Motor neuron (in vitro differentiated cells): ENCODE results near the gene DNAJC16. TPM values are rescaled to one million over a fixed set of nuclear protein-coding genes. Genes with fewer than 3 reads are reported as not detected.
"Not testable (repeated sequence)": the region's sequence is repeated elsewhere in the genome, so short reads cannot be mapped to it uniquely, and the experiment has no call there.

Source experiments
- ATAC-seq, 8 experiments: fragments of 200-7000 bp; cut with Tn5 transposase; replicated peaks in 6 of 8; 2 replicates each; pipeline ENCODE4 v1.8.0; 2021; ENCODE audit warnings: mild to moderate bottlenecking in 8 of 8, moderate library complexity in 8 of 8
- H3K27ac ChIP-seq, 2 donors: fragments of 250-450 bp; sonication (Bioruptor Pico); 2 replicates each; pipeline ENCODE4 v1.9.0; 2021; ENCODE audit warnings: antibody characterized with exemption in 2 of 2, mild to moderate bottlenecking in 2 of 2, moderate library complexity in 1 of 2
- H3K4me1 ChIP-seq, 2 donors: fragments of 250-450 bp; sonication (Bioruptor Pico); replicated peaks in 1 of 2; 2 replicates each; pipeline ENCODE4 v1.6.1; 2021; ENCODE audit warnings: antibody characterized with exemption in 2 of 2, mild to moderate bottlenecking in 2 of 2, moderate library complexity in 1 of 2
- H3K4me3 ChIP-seq, 5 donors: fragments of 250-450 bp; sonication (Bioruptor Pico); 2 replicates each; pipeline ENCODE4 v1.9.0; 2021; ENCODE audit warnings: antibody characterized with exemption in 5 of 5, mild to moderate bottlenecking in 5 of 5, moderate library complexity in 4 of 5
- WGBS, 10 experiments: fragments of 450-650 bp; shearing (Covaris generic); methylation state at CpG; one replicate each; pipeline ENCODE4 v1.0.0; 2022; 5-methylcytosine and 5-hydroxymethylcytosine counted together
- in situ Hi-C, 9 experiments: fragments of 400-800 bp; cut with MboI; loops; one replicate each; pipeline ENCODE4 v1.15.0; 2021; ENCODE audit warnings: low sequenced_read_pairs in 9 of 9, low pct_unique_long_range_greater_than_20kb in 2 of 9; ENCODE audit not compliant: unreplicated experiment in 9 of 9
- total RNA-seq, 8 experiments: library from RNA; unstranded; fragments of 300-600 nt; gene quantifications; 2 replicates each; pipeline versions ENCODE4 v1.2.3 to v1.2.4, GENCODE V29; 2022

DNAJC16 gene
- total RNA-seq, 8 experiments from 2014 or later, result 14.4 to 26.0 (median 18.0) TPM

- H3K27ac ChIP-seq, ATAC-seq, H3K4me3 ChIP-seq, H3K4me1 ChIP-seq, in situ Hi-C loops: not testable (repeated sequence)
- 58 to 100% (median 94%) methylated on average over 1 to 4 of the region's 4 CpGs; no CpG with 5 or more reads in 2 of the 10 experiments for WGBS, 10 experiments
These were observed 35.6 kb upstream of the DNAJC16 start for GRCh38 chr1:15491010-15491409.

- ATAC-seq, result no peak
- Histone ChIP-seq H3K4me3 (no peak overlapping the region), H3K4me1 (no peaks in the 10 kb centered on the region), H3K27ac (no peak overlapping the region)
- WGBS, 10 experiments, result 39 to 100% (median 87%) methylated on average over 1 to 5 of the region's 5 CpGs; no CpG with 5 or more reads in 2 of the 10 experiments
- in situ Hi-C loops, result no loop called here
These were observed 34.1 kb upstream of the DNAJC16 start for GRCh38 chr1:15492596-15492995.

- H3K27ac ChIP-seq, result no peak overlapping the region
- no peaks in the 10 kb centered on the region for H3K4me1 ChIP-seq
- no peak overlapping the region for H3K4me3 ChIP-seq
- in situ Hi-C loops, result no loop called here
- 83 to 100% (median 90%) methylated on average over 1 to 9 of the region's 9 CpGs; no CpG with 5 or more reads in 4 of the 10 experiments for WGBS, 10 experiments
- ATAC-seq, result no peak
These were observed 32.7 kb upstream of the DNAJC16 start for GRCh38 chr1:15493869-15494390.

GRCh38 chr1:15500184-15501178, 26.2 kb upstream of the DNAJC16 start:
- Histone ChIP-seq H3K4me3 (no peak overlapping the region), H3K4me1 (no peaks in the 10 kb centered on the region), H3K27ac (no peak overlapping the region)
- in situ Hi-C loops, result no loop called here
- peak in 1 of 8 experiments; percentile 12 for ATAC-seq
- 65 to 100% (median 83%) methylated on average over 2 to 13 of the region's 19 CpGs; no CpG with 5 or more reads in 1 of the 10 experiments for WGBS, 10 experiments

GRCh38 chr1:15501208-15502032, 25.2 kb upstream of the DNAJC16 start:
- in situ Hi-C loops, result no loop called here
- 39 to 72% (median 61%) methylated on average over 3 to 17 of the region's 17 CpGs for WGBS, 10 experiments
- H3K4me3 ChIP-seq, result no peak overlapping the region
- ATAC-seq, result peak; percentile 49 to 81 (median 64)
- no peak overlapping the region for H3K27ac ChIP-seq
- H3K4me1 ChIP-seq, result no peaks in the 10 kb centered on the region

GRCh38 chr1:15504436-15504835, 22.2 kb upstream of the DNAJC16 start:
- Histone ChIP-seq H3K4me3 (no peak overlapping the region), H3K27ac (no peak overlapping the region), H3K4me1 (no peaks in the 10 kb centered on the region)
- no peak for ATAC-seq
- in situ Hi-C loops, result no loop called here
- WGBS, 10 experiments, result 40 to 100% (median 96%) methylated on average over 1 to 3 of the region's 4 CpGs; no CpG with 5 or more reads in 6 of the 10 experiments

GRCh38 chr1:15506831-15507230, 19.8 kb upstream of the DNAJC16 start:
- ATAC-seq, result no peak
- no peaks in the 10 kb centered on the region for H3K4me1 ChIP-seq
- H3K27ac ChIP-seq, result no peak overlapping the region
- no peak overlapping the region for H3K4me3 ChIP-seq
- in situ Hi-C loops, result no loop called here
- 86 to 97% (median 91%) methylated on average over 2 to 11 of the region's 17 CpGs; no CpG with 5 or more reads in 6 of the 10 experiments for WGBS, 10 experiments

GRCh38 chr1:15507278-15507677, 19.4 kb upstream of the DNAJC16 start:
- ATAC-seq, result no peak
- in situ Hi-C loops, result no loop called here
- WGBS, 10 experiments, result 80 to 95% (median 90%) methylated on average over 1 to 4 of the region's 5 CpGs; no CpG with 5 or more reads in 7 of the 10 experiments

GRCh38 chr1:15508700-15509487, 17.8 kb upstream of the DNAJC16 start:
- no peak for ATAC-seq

More at GRCh38 chr1:15507278-15507677, 19.4 kb upstream of the DNAJC16 start:
- no peak overlapping the region for H3K4me3 ChIP-seq
- H3K4me1 ChIP-seq, result no peaks in the 10 kb centered on the region
- H3K27ac ChIP-seq, result no peak overlapping the region

GRCh38 chr1:15509586-15509985, 17.1 kb upstream of the DNAJC16 start:
- Histone ChIP-seq H3K4me3 (no peak overlapping the region), H3K27ac (no peak overlapping the region), H3K4me1 (no peaks in the 10 kb centered on the region)
- ATAC-seq, result no peak
- in situ Hi-C loops, result no loop called here
- WGBS, 10 experiments, result 53 to 100% (median 84%) methylated on average over 1 to 6 of the region's 7 CpGs

More at GRCh38 chr1:15508700-15509487, 17.8 kb upstream of the DNAJC16 start:
- in situ Hi-C loops, result no loop called here
- no peak overlapping the region for H3K4me3 ChIP-seq
- H3K4me1 ChIP-seq, result no peaks in the 10 kb centered on the region
- no peak overlapping the region for H3K27ac ChIP-seq
- 40 to 92% (median 82%) methylated on average over 2 to 12 of the region's 12 CpGs; no CpG with 5 or more reads in 2 of the 10 experiments for WGBS, 10 experiments

GRCh38 chr1:15510611-15511405, 15.8 kb upstream of the DNAJC16 start:
- 83 to 97% (median 92%) methylated on average over 2 to 7 of the region's 8 CpGs; no CpG with 5 or more reads in 2 of the 10 experiments for WGBS, 10 experiments
- Histone ChIP-seq H3K4me3 (no peak overlapping the region), H3K4me1 (no peaks in the 10 kb centered on the region), H3K27ac (no peak overlapping the region)
- in situ Hi-C loops, result no loop called here
- ATAC-seq, result no peak
